GM10248 (cell line): Measurements from ENCODE around the gene KCNQ2.

Experiments
- CTCF ChIA-PET: fragments of 300-600 bp; sonication (Branson Sonifier 250); formaldehyde crosslinking; extraction: SDS; loops from one replicate; lab custom pipeline; 2021; ENCODE audit warnings: antibody characterized with exemption; lab: Yijun Ruan, JAX
- POLR2A ChIA-PET: fragments of 350-650 bp; sonication (Branson Sonifier 250); formaldehyde crosslinking; extraction: SDS; loops from one replicate; lab custom pipeline; 2020; ENCODE audit warnings: antibody characterized with exemption; lab: Yijun Ruan, JAX
- DNase-seq: peaks from one replicate; pipeline ENCODE4 v3.0.0; 2012; ENCODE audit errors: extremely low spot score
- TF ChIP-seq, protein P1 (sequence below): IDR thresholded peaks from 2 replicates; pipeline ENCODE4 v1.5.1; 2012; ENCODE audit warnings: mild to moderate bottlenecking, low read depth; ENCODE audit errors: extremely low read depth, missing control alignments, control extremely low read depth

Gene KCNQ2

DNA sequence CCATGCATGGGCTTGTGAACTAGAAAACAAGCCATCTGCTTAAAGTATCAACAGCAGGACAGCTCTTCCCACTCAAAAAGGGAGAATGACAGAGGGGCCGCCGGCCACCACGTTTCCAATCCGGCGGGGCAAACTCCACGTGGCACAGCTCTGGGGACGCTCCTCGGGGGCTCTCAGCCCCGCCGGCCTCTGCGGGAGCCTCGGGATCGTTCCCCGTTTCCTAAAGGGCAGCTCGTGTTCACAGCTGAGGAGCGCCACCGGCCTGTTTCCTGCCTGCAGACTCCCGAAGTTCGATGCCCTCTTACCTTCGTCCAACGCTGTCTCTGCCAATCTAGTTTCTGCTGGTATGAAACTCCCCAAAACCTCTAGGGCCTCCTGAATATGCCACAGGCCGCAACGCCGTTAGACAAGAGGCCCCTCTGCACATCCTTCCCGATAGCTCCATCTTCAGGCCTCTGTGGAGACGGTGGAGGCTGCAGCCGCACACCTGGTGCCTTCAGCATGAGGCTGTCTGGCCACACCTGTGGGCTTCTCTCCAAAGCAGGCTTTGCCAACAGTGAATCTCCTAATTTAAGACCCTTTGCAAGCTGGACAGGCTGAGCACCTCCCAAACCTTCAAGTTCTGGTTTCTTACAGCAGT lies 46.5 kb downstream of the KCNQ2 start:
- no peak for DNase-seq
- POLR2A ChIA-PET: no interaction called here
- CTCF ChIA-PET: interaction anchor here (1.2 kb wide), 1 partner anchor 16 kb away, joined by 3 read pairs; no protein-coding TSS in a partner anchor
- TF ChIP-seq, protein P1, sequence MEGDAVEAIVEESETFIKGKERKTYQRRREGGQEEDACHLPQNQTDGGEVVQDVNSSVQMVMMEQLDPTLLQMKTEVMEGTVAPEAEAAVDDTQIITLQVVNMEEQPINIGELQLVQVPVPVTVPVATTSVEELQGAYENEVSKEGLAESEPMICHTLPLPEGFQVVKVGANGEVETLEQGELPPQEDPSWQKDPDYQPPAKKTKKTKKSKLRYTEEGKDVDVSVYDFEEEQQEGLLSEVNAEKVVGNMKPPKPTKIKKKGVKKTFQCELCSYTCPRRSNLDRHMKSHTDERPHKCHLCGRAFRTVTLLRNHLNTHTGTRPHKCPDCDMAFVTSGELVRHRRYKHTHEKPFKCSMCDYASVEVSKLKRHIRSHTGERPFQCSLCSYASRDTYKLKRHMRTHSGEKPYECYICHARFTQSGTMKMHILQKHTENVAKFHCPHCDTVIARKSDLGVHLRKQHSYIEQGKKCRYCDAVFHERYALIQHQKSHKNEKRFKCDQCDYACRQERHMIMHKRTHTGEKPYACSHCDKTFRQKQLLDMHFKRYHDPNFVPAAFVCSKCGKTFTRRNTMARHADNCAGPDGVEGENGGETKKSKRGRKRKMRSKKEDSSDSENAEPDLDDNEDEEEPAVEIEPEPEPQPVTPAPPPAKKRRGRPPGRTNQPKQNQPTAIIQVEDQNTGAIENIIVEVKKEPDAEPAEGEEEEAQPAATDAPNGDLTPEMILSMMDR: no peak

DNA sequence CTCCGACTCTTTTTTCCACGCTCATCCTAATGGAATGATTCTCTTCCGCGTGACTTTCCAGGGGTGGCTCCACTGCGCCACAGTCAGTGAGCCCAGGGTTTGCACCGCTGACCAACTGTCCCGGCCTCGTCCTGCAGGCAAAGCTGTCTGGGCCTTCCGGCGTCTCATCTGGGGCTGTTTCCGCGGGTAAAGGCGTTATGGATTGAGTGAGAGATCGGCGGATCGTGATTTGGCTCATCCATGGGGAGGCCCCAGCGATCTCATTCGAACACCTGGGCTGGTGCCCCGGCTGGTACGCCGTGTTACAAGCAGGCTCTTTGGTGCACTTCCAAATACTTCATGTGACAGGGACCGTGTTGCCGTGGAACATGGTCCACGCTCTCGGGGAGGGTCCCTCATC lies 47.8 kb downstream of the KCNQ2 start:
- DNase-seq: no peak
- CTCF ChIA-PET: no interaction called here
- TF ChIP-seq, protein P1: no peak

DNA sequence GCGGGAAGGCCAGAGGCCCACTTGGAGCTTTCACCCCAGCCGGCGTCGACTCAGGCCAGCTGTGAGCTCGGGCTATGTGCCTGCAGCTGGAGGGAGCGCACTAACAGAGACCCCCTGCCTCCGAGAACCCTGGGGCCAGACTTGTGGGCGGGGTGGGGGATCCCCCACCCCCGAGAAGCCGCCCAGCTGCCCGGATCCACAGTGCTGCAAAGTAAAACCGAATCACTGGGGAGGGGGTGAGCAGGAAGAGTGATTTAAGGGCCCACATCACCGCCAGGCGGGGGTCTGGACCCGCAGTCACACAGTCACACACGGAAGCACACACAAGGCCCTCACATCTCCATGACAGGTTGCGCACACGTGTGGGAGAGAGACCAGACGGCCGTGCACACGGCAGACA lies 48.7 kb downstream of the KCNQ2 start:
- CTCF ChIA-PET: no interaction called here
- TF ChIP-seq, protein P1: no peak
- POLR2A ChIA-PET: no interaction called here
- DNase-seq: no peak

More for the DNA sequence above, 47.8 kb downstream of the KCNQ2 start:
- POLR2A ChIA-PET: no interaction called here

DNA sequence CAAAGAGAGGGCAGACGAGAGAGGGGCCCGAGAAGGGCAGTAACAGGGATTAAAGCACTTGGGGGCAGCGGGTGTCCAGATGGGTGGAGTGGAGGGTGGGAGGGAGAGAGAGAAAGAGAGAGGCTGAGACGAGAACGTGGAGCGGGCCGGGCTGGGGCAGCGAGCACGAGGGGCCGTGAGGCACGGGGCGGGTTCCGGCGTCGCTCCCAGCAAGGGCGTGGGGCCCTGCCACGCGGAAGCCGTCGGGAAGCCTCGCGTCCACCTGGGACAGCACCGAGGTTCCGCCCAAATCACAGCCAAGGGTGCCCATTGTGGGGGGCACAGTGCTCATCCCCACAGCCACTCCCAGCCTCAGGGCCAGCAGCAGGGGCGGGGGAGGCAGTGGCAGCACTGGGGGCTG lies 49.8 kb downstream of the KCNQ2 start:
- ChIA-PET POLR2A (no interaction called here), CTCF (no interaction called here)
- DNase-seq: no peak
- TF ChIP-seq, protein P1: no peak

DNA sequence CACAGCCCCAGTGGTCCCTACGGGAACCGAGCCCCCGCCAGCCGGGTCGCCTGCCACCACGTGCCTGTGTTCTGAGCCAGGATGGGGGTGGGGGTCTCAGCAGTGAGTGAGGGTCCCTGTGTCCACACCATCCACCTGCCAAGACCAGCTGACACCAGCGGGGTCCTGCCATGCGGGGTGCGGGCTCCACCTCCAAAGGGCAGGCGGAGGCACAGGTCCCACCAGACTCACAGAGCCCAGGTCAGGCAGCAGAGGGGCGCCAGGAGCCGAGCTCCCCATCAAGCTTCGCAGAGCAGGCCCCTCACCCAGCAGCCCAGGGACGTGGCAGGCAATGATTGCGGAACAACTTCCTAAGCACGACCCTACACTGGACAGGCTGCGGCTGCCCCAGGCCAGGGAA lies 50.5 kb downstream of the KCNQ2 start:
- ChIA-PET CTCF (no interaction called here), POLR2A (no interaction called here)
- TF ChIP-seq, protein P1: no peak
- no peak for DNase-seq

DNA sequence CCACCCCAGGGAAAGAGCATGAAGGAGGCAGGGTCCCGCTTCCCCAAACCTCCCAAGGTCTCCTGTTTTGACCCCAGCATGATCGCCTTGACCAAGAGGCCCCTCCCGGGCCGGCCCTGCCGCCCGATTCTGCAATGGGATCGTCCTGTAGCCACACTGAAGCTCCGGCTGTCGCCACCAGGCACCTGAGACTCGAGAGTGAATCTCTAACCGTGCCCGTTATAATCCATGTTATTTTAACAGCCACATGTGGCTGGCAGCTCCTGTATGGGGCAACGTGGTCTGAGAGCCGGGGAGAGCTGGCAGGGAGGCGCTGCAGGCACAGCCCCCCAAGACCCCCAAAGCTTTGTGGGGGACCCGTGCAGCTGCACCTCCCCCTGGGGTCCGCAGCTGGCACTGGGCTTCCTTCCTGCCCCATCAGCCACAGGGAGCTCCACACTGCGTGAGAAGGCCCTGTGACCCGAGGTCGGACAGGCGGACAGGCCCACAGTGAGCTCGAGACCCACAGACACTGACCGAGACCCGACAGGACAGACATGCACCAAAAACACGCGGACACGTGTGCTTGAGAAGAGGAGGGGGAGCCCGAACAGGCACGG lies 51.3 kb downstream of the KCNQ2 start:
- TF ChIP-seq, protein P1: no peak
- ChIA-PET CTCF (no interaction called here), POLR2A (no interaction called here)
- DNase-seq: no peak
